Calu3 (cell line): Measurements from ENCODE around the gene TAGAP. TPM values are rescaled to one million over a fixed set of nuclear protein-coding genes. Genes with fewer than 3 reads are reported as not detected.

Experiments
- BruUV-seq: library from RNA; stranded (reverse); fragments of 400-500 nt; replicated peaks from 2 replicates; lab custom pipeline; 2021; lab: Mats Ljungman, UMichigan
- CTCF ChIA-PET: fragments of 300-600 bp; sonication (Branson Sonifier 250); formaldehyde crosslinking; loops from one replicate; lab custom pipeline; 2022; ENCODE audit warnings: antibody characterized with exemption; lab: Charles Lee
- DNase-seq: peaks from one replicate; pipeline ENCODE4 v3.0.0; 2022
- H3K27ac Mint-ChIP-seq: one replicate; pipeline ENCODE4 v1.8.0; 2022; ENCODE audit warnings: mixed read lengths; ENCODE audit not compliant: unreplicated experiment
- H3K27me3 Mint-ChIP-seq: one replicate; pipeline ENCODE4 v1.8.0; 2022; ENCODE audit warnings: mixed read lengths; ENCODE audit not compliant: unreplicated experiment
- H3K36me3 Mint-ChIP-seq: one replicate; pipeline ENCODE4 v1.8.0; 2022; ENCODE audit warnings: mild to moderate bottlenecking, moderate library complexity, mixed read lengths; ENCODE audit not compliant: insufficient read depth, unreplicated experiment
- H3K4me1 Mint-ChIP-seq: one replicate; pipeline ENCODE4 v1.8.0; 2022; ENCODE audit warnings: mild to moderate bottlenecking, low read depth, mixed read lengths; ENCODE audit not compliant: unreplicated experiment
- H3K4me3 Mint-ChIP-seq: one replicate; pipeline ENCODE4 v1.8.0; 2022; ENCODE audit warnings: mild to moderate bottlenecking, low read depth, moderate library complexity, mixed read lengths; ENCODE audit not compliant: unreplicated experiment
- H3K9me3 Mint-ChIP-seq: one replicate; pipeline ENCODE4 v1.8.0; 2022; ENCODE audit warnings: low read depth, mixed read lengths; ENCODE audit not compliant: unreplicated experiment
- intact Hi-C: fragments of 100-400 bp; cut with micrococcal nuclease; formaldehyde crosslinking; loops from one replicate; pipeline ENCODE4 v1.10.0; 2022; ENCODE audit not compliant: unreplicated experiment
- total RNA-seq: library from RNA; stranded (reverse); gene quantifications from 2 replicates; pipeline ENCODE4 v1.2.3, GENCODE V29; 2022
- TF ChIP-seq, protein P1 (sequence below): fragments of 200-600 bp; IDR thresholded peaks from one replicate; pipeline ENCODE4 v1.8.0; 2022; ENCODE audit warnings: antibody characterized with exemption; ENCODE audit not compliant: unreplicated experiment

The TAGAP gene
- total RNA-seq, 1 experiment from 2014 or later, result 0.17 TPM

DNA sequence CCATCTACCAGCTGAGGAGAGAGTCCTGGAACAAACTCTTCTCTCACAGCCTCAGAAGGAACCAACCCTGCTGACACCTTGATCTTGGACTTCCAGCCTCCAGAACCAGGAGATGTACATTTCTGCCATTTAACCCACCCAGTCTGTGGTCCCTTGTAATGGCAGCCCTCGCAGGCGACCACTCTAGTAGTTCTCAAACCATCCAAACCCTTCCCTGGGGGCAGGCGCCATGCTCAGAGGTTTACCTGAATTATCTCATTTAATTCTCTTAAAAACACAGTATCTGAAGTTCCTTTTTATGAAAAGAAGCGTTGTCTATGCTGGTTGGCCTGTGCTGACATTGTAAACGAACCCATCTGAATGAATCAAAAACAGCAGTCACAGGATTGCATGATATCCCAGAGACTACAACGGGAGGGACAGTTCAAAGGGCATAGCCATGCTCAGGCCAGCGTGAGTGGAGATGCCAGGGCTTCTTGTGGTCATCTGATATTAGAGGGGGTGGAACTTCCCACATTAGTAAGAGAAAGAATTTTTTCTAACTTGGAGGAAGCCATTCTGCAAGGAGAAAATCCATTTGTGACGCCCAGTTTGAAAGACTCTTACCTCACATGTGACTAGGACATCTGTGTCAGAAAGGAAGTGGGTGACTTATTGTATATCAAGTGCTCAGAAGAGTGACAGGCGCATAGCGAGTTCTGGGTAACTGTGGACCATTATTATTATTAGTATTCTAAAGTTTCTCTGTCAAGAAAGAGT is 17.2 kb upstream of the TAGAP start:
- Mint-ChIP-seq H3K27ac (no peak overlapping the region), H3K4me3 (no peak overlapping the region), H3K4me1 (no peaks in the 10 kb centered on the region), H3K36me3 (no peaks in the 10 kb centered on the region), H3K9me3 (no peaks in the 10 kb centered on the region), H3K27me3 (peaks cover 93% of the 10 kb centered on the region)
- TF ChIP-seq, protein P1, sequence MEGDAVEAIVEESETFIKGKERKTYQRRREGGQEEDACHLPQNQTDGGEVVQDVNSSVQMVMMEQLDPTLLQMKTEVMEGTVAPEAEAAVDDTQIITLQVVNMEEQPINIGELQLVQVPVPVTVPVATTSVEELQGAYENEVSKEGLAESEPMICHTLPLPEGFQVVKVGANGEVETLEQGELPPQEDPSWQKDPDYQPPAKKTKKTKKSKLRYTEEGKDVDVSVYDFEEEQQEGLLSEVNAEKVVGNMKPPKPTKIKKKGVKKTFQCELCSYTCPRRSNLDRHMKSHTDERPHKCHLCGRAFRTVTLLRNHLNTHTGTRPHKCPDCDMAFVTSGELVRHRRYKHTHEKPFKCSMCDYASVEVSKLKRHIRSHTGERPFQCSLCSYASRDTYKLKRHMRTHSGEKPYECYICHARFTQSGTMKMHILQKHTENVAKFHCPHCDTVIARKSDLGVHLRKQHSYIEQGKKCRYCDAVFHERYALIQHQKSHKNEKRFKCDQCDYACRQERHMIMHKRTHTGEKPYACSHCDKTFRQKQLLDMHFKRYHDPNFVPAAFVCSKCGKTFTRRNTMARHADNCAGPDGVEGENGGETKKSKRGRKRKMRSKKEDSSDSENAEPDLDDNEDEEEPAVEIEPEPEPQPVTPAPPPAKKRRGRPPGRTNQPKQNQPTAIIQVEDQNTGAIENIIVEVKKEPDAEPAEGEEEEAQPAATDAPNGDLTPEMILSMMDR, result no peak
- BruUV-seq, result no TSS peak
- CTCF ChIA-PET, result no interaction called here
- DNase-seq, result no peak
- intact Hi-C loops, result no loop called here

DNA sequence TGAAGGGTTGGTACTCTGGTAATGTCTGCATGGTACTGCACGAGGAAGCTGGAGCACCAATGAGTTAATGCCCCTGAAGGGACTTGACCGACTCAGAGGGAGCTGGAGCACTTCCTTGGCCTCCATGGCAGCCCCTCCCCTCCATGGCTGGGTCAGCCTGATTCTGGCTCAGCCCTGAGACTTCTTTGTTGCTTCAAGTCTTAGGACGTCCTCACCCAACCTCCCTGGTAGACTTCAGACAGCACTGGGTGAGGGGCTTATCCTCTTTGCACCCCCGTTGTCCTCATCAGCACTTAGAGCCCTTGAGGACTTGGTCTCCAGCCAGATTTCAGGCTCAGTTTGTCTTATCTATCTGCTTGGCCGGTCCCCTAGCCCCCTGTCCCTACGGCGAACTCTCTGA is 16.4 kb upstream of the TAGAP start:
- H3K27me3 Mint-ChIP-seq, result peaks cover 93% of the 10 kb centered on the region
- CTCF ChIA-PET, result no interaction called here
- no peaks in the 10 kb centered on the region for H3K9me3 Mint-ChIP-seq
- DNase-seq, result no peak
- intact Hi-C loops, result no loop called here
- no peaks in the 10 kb centered on the region for H3K36me3 Mint-ChIP-seq
- TF ChIP-seq, protein P1, result no peak
- H3K27ac Mint-ChIP-seq, result no peak overlapping the region
- no peak overlapping the region for H3K4me3 Mint-ChIP-seq
- no peaks in the 10 kb centered on the region for H3K4me1 Mint-ChIP-seq
- BruUV-seq, result no TSS peak

DNA sequence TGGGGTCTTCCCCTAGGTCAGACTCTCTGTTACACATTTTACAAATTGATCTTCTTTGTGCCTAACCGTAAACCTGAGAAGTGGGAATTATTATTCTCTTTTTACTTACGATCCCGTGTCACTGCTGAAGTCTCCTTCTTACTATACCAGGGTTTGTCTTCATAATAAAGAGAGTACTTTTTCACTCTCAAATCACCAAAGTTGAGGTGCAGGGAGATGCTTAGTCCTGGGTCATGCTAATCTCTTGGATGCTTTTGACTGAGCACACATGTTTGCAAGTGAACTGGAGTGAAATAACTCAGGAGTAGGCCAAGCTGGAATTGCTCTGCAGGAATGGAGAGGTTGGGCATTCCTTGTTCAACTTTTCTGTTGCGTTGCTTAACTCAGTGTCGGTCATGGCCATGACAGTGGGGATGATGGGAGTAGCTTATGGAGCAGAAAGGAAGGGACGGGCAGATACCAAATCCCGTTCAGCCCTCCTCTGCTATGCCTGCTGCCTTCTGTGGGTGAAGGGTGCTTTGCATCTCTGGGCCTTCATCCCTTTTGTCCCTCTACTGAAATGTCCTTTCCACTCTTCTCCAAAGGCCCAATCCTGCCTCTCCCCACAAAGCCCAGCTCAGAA is 15.2 kb upstream of the TAGAP start:
- BruUV-seq, result no TSS peak
- H3K4me3 Mint-ChIP-seq, result no peak overlapping the region
- no peak overlapping the region for H3K27ac Mint-ChIP-seq
- no peaks in the 10 kb centered on the region for H3K4me1 Mint-ChIP-seq
- no peak for DNase-seq
- H3K9me3 Mint-ChIP-seq, result no peaks in the 10 kb centered on the region
- H3K27me3 Mint-ChIP-seq, result peaks cover 93% of the 10 kb centered on the region
- CTCF ChIA-PET, result no interaction called here
- TF ChIP-seq, protein P1, result no peak
- intact Hi-C loops, result no loop called here
- H3K36me3 Mint-ChIP-seq, result no peaks in the 10 kb centered on the region

DNA sequence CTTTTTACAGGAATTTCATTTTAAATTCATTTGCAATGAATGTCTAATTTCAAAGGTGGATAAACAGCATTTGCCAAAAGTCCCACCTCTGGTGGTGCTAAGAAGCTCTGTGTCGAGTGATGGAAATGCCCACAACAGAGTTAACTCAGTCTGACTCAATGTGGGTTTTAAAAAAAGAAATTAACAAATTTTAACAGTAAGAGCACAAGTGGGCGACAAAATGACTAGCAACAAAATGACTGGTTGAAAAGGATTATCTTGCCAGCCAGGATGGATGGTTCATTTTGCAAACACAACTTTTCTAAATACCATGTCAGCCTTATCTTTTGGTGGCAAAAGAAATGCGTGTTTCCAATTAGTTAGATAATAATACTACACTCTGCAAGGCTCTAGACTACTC is 14.3 kb upstream of the TAGAP start:
- H3K27me3 Mint-ChIP-seq, result peaks cover 93% of the 10 kb centered on the region
- no TSS peak for BruUV-seq
- H3K9me3 Mint-ChIP-seq, result no peaks in the 10 kb centered on the region
- H3K36me3 Mint-ChIP-seq, result no peaks in the 10 kb centered on the region
- no peak overlapping the region for H3K27ac Mint-ChIP-seq
- CTCF ChIA-PET, result no interaction called here
- intact Hi-C loops, result no loop called here
- no peak overlapping the region for H3K4me3 Mint-ChIP-seq
- TF ChIP-seq, protein P1, result no peak
- DNase-seq, result no peak
- no peaks in the 10 kb centered on the region for H3K4me1 Mint-ChIP-seq
